ENCODE data around the gene HLX. TPM values are rescaled to one million over a fixed set of nuclear protein-coding genes. Genes with fewer than 3 reads are reported as not detected.
A peak's percentile ranks its signal among the peaks of the same experiment; 100 is the strongest.

The HLX gene
- total RNA-seq, 2 experiments from 2014 or later, result 0.27 to 0.39 TPM

GRCh38 chr1:220876511-220877376 lies 2.5 kb upstream of the HLX start:
- H3K36me3 ChIP-seq (ENCODE audit: insufficient read depth, low read length), result no peaks in the 10 kb centered on the region
- peaks cover 72 to 80% of the 10 kb centered on the region in 2 experiments for H3K27me3 ChIP-seq (ENCODE audit: control insufficient read depth in 1 of 2, insufficient read depth in 2 of 2, low read length in 2 of 2)
- no peak for ATAC-seq (ENCODE audit: poor library complexity)
- ChIA-PET CTCF (no interaction called here), POLR2A (no interaction called here)
- H3K9me3 ChIP-seq (ENCODE audit: control insufficient read depth in 1 of 2, insufficient read depth in 1 of 2, low read length in 2 of 2), result peaks cover 0 to 32% of the 10 kb centered on the region in 2 experiments
- no peak overlapping the region for H3K27ac ChIP-seq (ENCODE audit: low read depth in 1 of 2, low read length in 2 of 2)
- H3K4me1 ChIP-seq (ENCODE audit: insufficient read depth, low read length), result peaks cover 34% of the 10 kb centered on the region
- intact Hi-C loops (cut with DNase I, micrococcal nuclease), result no loop called here
- Mint-ChIP-seq H3K36me3 (ENCODE audit: low read depth) (no peaks in the 10 kb centered on the region), H3K4me1 (ENCODE audit: low read depth) (peaks cover 34% of the 10 kb centered on the region), H3K27me3 (peaks cover 91% of the 10 kb centered on the region), H3K27ac (no peak overlapping the region), H3K4me3 (peak overlapping the region; percentile 11), H3K9me3 (no peaks in the 10 kb centered on the region)
- H3K4me3 ChIP-seq (ENCODE audit: low read length), result no peak overlapping the region
- TF ChIP-seq CTCF (IDR thresholded peaks at IDR 0.05), result no peak
- DNase-seq, result peak in 2 of 14 experiments; percentile 4 to 27

- peaks cover 74 to 88% of the 10 kb centered on the region in 2 experiments for H3K27me3 ChIP-seq (ENCODE audit: control insufficient read depth in 1 of 2, insufficient read depth in 2 of 2, low read length in 2 of 2)
- DNase-seq (no peak), ATAC-seq (ENCODE audit: poor library complexity) (no peak)
- intact Hi-C loops (cut with DNase I, micrococcal nuclease), result no loop called here
- no peak overlapping the region for H3K27ac ChIP-seq (ENCODE audit: low read depth in 1 of 2, low read length in 2 of 2)
- H3K9me3 ChIP-seq (ENCODE audit: control insufficient read depth in 1 of 2, insufficient read depth in 1 of 2, low read length in 2 of 2), result peaks cover 0 to 39% of the 10 kb centered on the region in 2 experiments
- H3K36me3 Mint-ChIP-seq (ENCODE audit: low read depth), result no peaks in the 10 kb centered on the region
- no peak for TF ChIP-seq CTCF (IDR thresholded peaks at IDR 0.05)
- peaks cover 34% of the 10 kb centered on the region for H3K4me1 ChIP-seq (ENCODE audit: insufficient read depth, low read length)
- H3K4me3 ChIP-seq (ENCODE audit: low read length), result no peak overlapping the region
- ChIA-PET CTCF (no interaction called here), POLR2A (no interaction called here)
- H3K27me3 Mint-ChIP-seq, result peaks cover 91% of the 10 kb centered on the region
- H3K4me1 Mint-ChIP-seq (ENCODE audit: low read depth), result peaks cover 34% of the 10 kb centered on the region
- H3K9me3 Mint-ChIP-seq, result no peaks in the 10 kb centered on the region
- H3K27ac Mint-ChIP-seq, result no peak overlapping the region
- peak overlapping the region; percentile 74 for H3K4me3 Mint-ChIP-seq
- no peaks in the 10 kb centered on the region for H3K36me3 ChIP-seq (ENCODE audit: insufficient read depth, low read length)
Observed at GRCh38 chr1:220877377-220878095, 1.7 kb upstream of the HLX start.

GRCh38 chr1:220878191-220879075 lies 810 bp upstream of the HLX start:
- H3K4me3 Mint-ChIP-seq, result peak overlapping the region; percentile 74
- H3K27ac Mint-ChIP-seq, result no peak overlapping the region
- peaks cover 34% of the 10 kb centered on the region for H3K4me1 ChIP-seq (ENCODE audit: insufficient read depth, low read length)
- no peaks in the 10 kb centered on the region for H3K36me3 Mint-ChIP-seq (ENCODE audit: low read depth)
- TF ChIP-seq CTCF (IDR thresholded peaks at IDR 0.05), result no peak
- H3K9me3 ChIP-seq (ENCODE audit: control insufficient read depth in 1 of 2, insufficient read depth in 1 of 2, low read length in 2 of 2), result peaks cover 0 to 39% of the 10 kb centered on the region in 2 experiments
- H3K27ac ChIP-seq (ENCODE audit: low read depth in 1 of 2, low read length in 2 of 2), result no peak overlapping the region
- peaks cover 90% of the 10 kb centered on the region for H3K27me3 Mint-ChIP-seq
- ATAC-seq (ENCODE audit: poor library complexity), result no peak
- ChIA-PET CTCF (no interaction called here), POLR2A (no interaction called here)
- H3K4me1 Mint-ChIP-seq (ENCODE audit: low read depth), result peaks cover 34% of the 10 kb centered on the region
- intact Hi-C loops (cut with DNase I, micrococcal nuclease), result no loop called here
- H3K9me3 Mint-ChIP-seq, result no peaks in the 10 kb centered on the region
- H3K4me3 ChIP-seq (ENCODE audit: low read length), result peak overlapping the region; percentile 31
- peak in 2 of 14 experiments; percentile 10 to 19 for DNase-seq
- peaks cover 77 to 92% of the 10 kb centered on the region in 2 experiments for H3K27me3 ChIP-seq (ENCODE audit: control insufficient read depth in 1 of 2, insufficient read depth in 2 of 2, low read length in 2 of 2)
- H3K36me3 ChIP-seq (ENCODE audit: insufficient read depth, low read length), result no peaks in the 10 kb centered on the region
